HCT116 (cell line): ENCODE results near the gene COL5A2. TPM values are rescaled to one million over a fixed set of nuclear protein-coding genes. Genes with fewer than 3 reads are reported as not detected.

ENCODE experiments used
- ATAC-seq: fragments of 200-7000 bp; cut with Tn5 transposase; 2 replicates; pipeline ENCODE4 v1.9.1; 2020; ENCODE audit warnings: mild to moderate bottlenecking, moderate library complexity
- BruUV-seq: library from RNA; stranded (reverse); fragments of 400-500 nt; replicated peaks from 2 replicates; lab custom pipeline; 2021; lab: Mats Ljungman, UMichigan
- CTCF ChIA-PET: fragments of 300-600 bp; sonication (Branson Sonifier 250); formaldehyde crosslinking; loops from one replicate; lab custom pipeline; 2021; ENCODE audit warnings: antibody characterized with exemption; lab: Charles Lee
- POLR2A ChIA-PET: fragments of 300-600, 350-600 bp; sonication (Branson Sonifier 250); formaldehyde crosslinking; loops from one replicate; lab custom pipeline; 2021; ENCODE audit warnings: antibody characterized with exemption; lab: Charles Lee
- RAD21 ChIA-PET, 2 experiments: fragments of 300-600 bp; sonication (Branson Sonifier 250); formaldehyde crosslinking; loops; one replicate each; lab custom pipeline; 2023; ENCODE audit warnings: low total read pairs in 2 of 2; ENCODE audit not compliant: uncharacterized antibody in 2 of 2, unreplicated experiment in 2 of 2, low non-redundant PET in 1 of 2; lab: Charles Lee
- DNase-seq: peaks from one replicate; pipeline ENCODE4 v3.0.0-alpha.2; 2010; ENCODE audit warnings: low read depth, low spot score
- H2AFZ ChIP-seq: fragments of 200-600 bp; shearing (Covaris generic), sonication (generic); 2 replicates; pipeline ENCODE4 v1.6.1; 2017; ENCODE audit warnings: low read depth, mixed run types, mixed read lengths, antibody characterized with exemption, low read length; ENCODE audit not compliant: poor library complexity, severe bottlenecking
- H3K27ac ChIP-seq: 2 replicates; pipeline ENCODE4 v1.5.1; 2012; ENCODE audit warnings: low read depth, low read length
- H3K27me3 ChIP-seq: fragments of 200-600 bp; sonication (generic); 2 replicates; pipeline ENCODE4 v1.6.1; 2016; ENCODE audit warnings: mixed run types, low read length, mixed read lengths; ENCODE audit not compliant: insufficient read depth
- H3K36me3 ChIP-seq, 2 experiments: fragments of 200-500 bp in 1 of 2; fragments of 200-600 bp in 1 of 2; sonication (Bioruptor generic) in 1 of 2; sonication (generic) in 1 of 2; 2 replicates each; pipeline versions ENCODE4 v1.5.1 to v1.6.1; 2014 to 2016; ENCODE audit warnings: low read length in 2 of 2, inconsistent platforms in 1 of 2, mixed read lengths in 1 of 2, mixed run types in 1 of 2; ENCODE audit not compliant: insufficient read depth in 2 of 2, control insufficient read depth in 1 of 2
- H3K4me1 ChIP-seq, 2 experiments: fragments of 200-600 bp in 1 of 2; sonication (generic) in 1 of 2; 2 replicates each; pipeline versions ENCODE4 v1.5.1 to v1.6.1; 2012 to 2017; ENCODE audit warnings: low read length in 2 of 2, inconsistent platforms in 1 of 2, mild to moderate bottlenecking in 1 of 2, mixed read lengths in 1 of 2, mixed run types in 1 of 2, moderate library complexity in 1 of 2; ENCODE audit not compliant: insufficient read depth in 2 of 2, control insufficient read depth in 1 of 2
- H3K4me2 ChIP-seq: fragments of 200-600 bp; sonication (generic); 2 replicates; pipeline ENCODE4 v1.6.1; 2017; ENCODE audit warnings: mixed run types, low read length, mixed read lengths
- H3K4me3 ChIP-seq, 2 experiments: fragments of 200-600 bp in 1 of 2; sonication (generic) in 1 of 2; replicated peaks in 1 of 2; 2 replicates each; pipeline ENCODE4 v1.5.1; 2011 to 2016; ENCODE audit warnings: low read length in 2 of 2, control low read depth in 1 of 2, low read depth in 1 of 2, mild to moderate bottlenecking in 1 of 2, mixed read lengths in 1 of 2, mixed run types in 1 of 2
- H3K79me2 ChIP-seq: fragments of 200-600 bp; sonication (generic); 2 replicates; pipeline ENCODE4 v1.6.1; 2017; ENCODE audit warnings: mild to moderate bottlenecking, mixed run types, low read length, moderate library complexity, mixed read lengths; ENCODE audit not compliant: insufficient read depth
- H3K9ac ChIP-seq: fragments of 200-600 bp; sonication (generic); 2 replicates; pipeline ENCODE4 v1.6.1; 2016; ENCODE audit warnings: low read length, mixed read lengths
- H3K9me2 ChIP-seq: fragments of 200-600 bp; sonication (generic), shearing (Covaris generic); 2 replicates; pipeline ENCODE4 v1.6.1; 2017; ENCODE audit warnings: mixed run types, mild to moderate bottlenecking, moderate library complexity; ENCODE audit not compliant: insufficient read depth
- H3K9me3 ChIP-seq, 2 experiments: fragments of 200-500 bp in 1 of 2; fragments of 200-600 bp in 1 of 2; sonication (Bioruptor generic) in 1 of 2; sonication (generic) in 1 of 2; 2 replicates each; pipeline ENCODE4 v1.6.1; 2014 to 2017; ENCODE audit warnings: low read length in 2 of 2, mixed read lengths in 2 of 2, inconsistent platforms in 1 of 2, low read depth in 1 of 2, mild to moderate bottlenecking in 1 of 2, mixed run types in 1 of 2, moderate library complexity in 1 of 2; ENCODE audit not compliant: control insufficient read depth in 1 of 2, insufficient read depth in 1 of 2
- H4K20me1 ChIP-seq: fragments of 200-600 bp; sonication (generic), shearing (Covaris generic); 2 replicates; pipeline ENCODE4 v1.6.1; 2017; ENCODE audit warnings: mixed run types, mild to moderate bottlenecking, moderate library complexity; ENCODE audit not compliant: insufficient read depth
- CBX3 ChIP-seq: IDR thresholded peaks from 2 replicates; pipeline ENCODE4 v1.6.1; 2012; ENCODE audit warnings: low read depth
- EGR1 ChIP-seq: IDR thresholded peaks from 2 replicates; pipeline ENCODE4 v1.6.1; 2012; ENCODE audit warnings: low read depth
- ELF1 ChIP-seq: IDR thresholded peaks from 2 replicates; pipeline ENCODE4 v1.6.1; 2012; ENCODE audit warnings: low read depth, borderline replicate concordance
- EZH2 ChIP-seq: fragments of 200-600 bp; sonication (generic); IDR thresholded peaks from 2 replicates; pipeline ENCODE4 v1.6.1; 2017; ENCODE audit warnings: antibody characterized with exemption, mixed run types
- FOSL1 ChIP-seq: IDR thresholded peaks from 2 replicates; pipeline ENCODE4 v1.6.1; 2012; ENCODE audit warnings: low read depth
- JUND ChIP-seq: IDR thresholded peaks from 2 replicates; pipeline ENCODE4 v1.6.1; 2012
- POLR2A ChIP-seq: IDR thresholded peaks from 2 replicates; pipeline ENCODE4 v1.7.0; 2011; ENCODE audit warnings: borderline replicate concordance; ENCODE audit not compliant: insufficient read depth, insufficient read length; ENCODE audit errors: extremely low read depth
- POLR2AphosphoS5 ChIP-seq: IDR thresholded peaks from 2 replicates; pipeline ENCODE4 v1.6.1; 2011; ENCODE audit warnings: mild to moderate bottlenecking, low read depth, low read length, moderate library complexity
- RAD21 ChIP-seq: IDR thresholded peaks from 2 replicates; pipeline ENCODE4 v1.6.1; 2012; ENCODE audit warnings: low read depth, mild to moderate bottlenecking
- SIN3A ChIP-seq: IDR thresholded peaks from 2 replicates; pipeline ENCODE4 v1.6.1; 2012; ENCODE audit warnings: low read depth
- SP1 ChIP-seq: IDR thresholded peaks from 2 replicates; pipeline ENCODE4 v1.6.1; 2012; ENCODE audit warnings: low read depth
- SRF ChIP-seq: IDR thresholded peaks from 2 replicates; pipeline ENCODE4 v1.6.1; 2012; ENCODE audit warnings: low read depth
- TCF7L2 ChIP-seq: IDR thresholded peaks from 2 replicates; pipeline ENCODE4 v1.7.0; 2011; ENCODE audit warnings: borderline replicate concordance, inconsistent platforms; ENCODE audit not compliant: insufficient read depth, insufficient read length; ENCODE audit errors: extremely low read depth
- YY1 ChIP-seq: IDR thresholded peaks from 2 replicates; pipeline ENCODE4 v1.6.1; 2011; ENCODE audit warnings: low read length, low read depth, moderate library complexity, mild to moderate bottlenecking; ENCODE audit not compliant: insufficient replicate concordance; ENCODE audit errors: extremely low read depth
- ZFX ChIP-seq: fragments of 450-650 bp; IDR thresholded peaks from 2 replicates; pipeline ENCODE4 v1.6.1; 2017
- ZNF274 ChIP-seq: fragments of 200-500 bp; sonication (Bioruptor generic); IDR thresholded peaks from 2 replicates; pipeline ENCODE4 v1.6.1; 2014; ENCODE audit warnings: mild to moderate bottlenecking, low read depth, low read length, inconsistent platforms
- intact Hi-C: fragments of 100-400 bp; cut with micrococcal nuclease; formaldehyde crosslinking; loops from 2 replicates; pipeline ENCODE4 v1.10.0; 2022
- total RNA-seq: library from RNA; stranded (reverse); gene quantifications from one replicate; pipeline ENCODE4 v1.2.1, GENCODE V29; 2021; ENCODE audit not compliant: unreplicated experiment
- TF ChIP-seq, protein P1 (sequence below): IDR thresholded peaks from 2 replicates; pipeline ENCODE4 v1.6.1; 2011; ENCODE audit warnings: mild to moderate bottlenecking, low read length, moderate library complexity; ENCODE audit not compliant: insufficient replicate concordance; ENCODE audit errors: extremely low read depth
- TF ChIP-seq, protein P2 (sequence below): IDR thresholded peaks from 2 replicates; pipeline ENCODE4 v1.6.1; 2012
- TF ChIP-seq, protein P3 (sequence below), 3 experiments: fragments of 200-600 bp in 1 of 3; sonication (generic) in 1 of 3; IDR thresholded peaks in 2 of 3; conservative IDR thresholded peaks in 1 of 3; 2 replicates each; pipeline ENCODE4 v1.5.1; 2012 to 2017; ENCODE audit warnings: low read depth in 2 of 3, low read length in 2 of 3, antibody characterized with exemption in 1 of 3, borderline replicate concordance in 1 of 3, control low read depth in 1 of 3, mild to moderate bottlenecking in 1 of 3, mixed read lengths in 1 of 3, mixed run types in 1 of 3, moderate library complexity in 1 of 3; ENCODE audit not compliant: insufficient read depth in 1 of 3
- TF ChIP-seq, protein P4 (sequence below): IDR thresholded peaks from 2 replicates; pipeline ENCODE4 v1.6.1; 2012; ENCODE audit warnings: low read depth

COL5A2 gene
- total RNA-seq, 1 experiment from 2014 or later, result 2.3 TPM

DNA sequence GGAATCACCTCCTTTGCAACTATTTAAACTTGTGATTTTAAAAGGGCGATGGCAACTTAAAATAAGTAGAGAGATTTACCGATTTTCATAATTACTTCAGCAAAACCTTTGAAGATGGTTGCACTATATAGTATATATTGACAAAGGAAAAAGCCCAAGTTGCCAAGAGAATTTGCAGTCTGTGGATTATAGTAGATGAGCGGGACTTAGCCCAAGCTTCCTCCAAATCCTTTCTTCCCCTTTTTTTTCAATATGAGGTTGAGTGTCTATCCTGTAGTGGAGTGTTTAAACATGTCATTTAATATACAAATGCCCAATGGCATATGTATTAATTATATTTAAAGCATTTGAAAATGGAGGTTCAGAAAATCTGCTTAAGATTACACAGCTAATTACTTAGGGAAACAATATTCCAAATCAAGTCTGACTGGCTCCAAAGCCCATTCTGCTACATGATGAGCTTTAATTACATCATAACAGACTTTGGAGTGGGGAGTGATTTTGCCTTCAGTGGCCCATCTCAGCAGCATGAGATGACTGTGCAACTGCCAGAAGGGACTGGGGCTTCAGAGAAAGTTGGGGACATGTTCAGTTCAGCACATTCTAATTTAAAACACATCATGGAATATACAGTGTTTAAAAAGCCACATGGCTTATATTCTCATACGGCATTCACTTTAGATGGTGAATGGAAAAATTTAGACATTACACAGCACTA, 132.2 kb downstream of the COL5A2 start:
- BruUV-seq, result no TSS peak
- CTCF ChIA-PET, result no interaction called here
- Histone ChIP-seq H3K9ac (no peak overlapping the region), H4K20me1 (no peaks in the 10 kb centered on the region)
- no peak for TF ChIP-seq JUND
- TF ChIP-seq, protein P1, sequence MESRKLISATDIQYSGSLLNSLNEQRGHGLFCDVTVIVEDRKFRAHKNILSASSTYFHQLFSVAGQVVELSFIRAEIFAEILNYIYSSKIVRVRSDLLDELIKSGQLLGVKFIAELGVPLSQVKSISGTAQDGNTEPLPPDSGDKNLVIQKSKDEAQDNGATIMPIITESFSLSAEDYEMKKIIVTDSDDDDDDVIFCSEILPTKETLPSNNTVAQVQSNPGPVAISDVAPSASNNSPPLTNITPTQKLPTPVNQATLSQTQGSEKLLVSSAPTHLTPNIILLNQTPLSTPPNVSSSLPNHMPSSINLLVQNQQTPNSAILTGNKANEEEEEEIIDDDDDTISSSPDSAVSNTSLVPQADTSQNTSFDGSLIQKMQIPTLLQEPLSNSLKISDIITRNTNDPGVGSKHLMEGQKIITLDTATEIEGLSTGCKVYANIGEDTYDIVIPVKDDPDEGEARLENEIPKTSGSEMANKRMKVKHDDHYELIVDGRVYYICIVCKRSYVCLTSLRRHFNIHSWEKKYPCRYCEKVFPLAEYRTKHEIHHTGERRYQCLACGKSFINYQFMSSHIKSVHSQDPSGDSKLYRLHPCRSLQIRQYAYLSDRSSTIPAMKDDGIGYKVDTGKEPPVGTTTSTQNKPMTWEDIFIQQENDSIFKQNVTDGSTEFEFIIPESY, result no peak
- no peak for TF ChIP-seq RAD21
- TF ChIP-seq FOSL1, result no peak
- TF ChIP-seq POLR2A, result no peak
- no peak for TF ChIP-seq ZNF274
- TF ChIP-seq SP1, result no peak
- no peak for TF ChIP-seq ELF1
- TF ChIP-seq YY1, result no peak
- TF ChIP-seq, protein P2, sequence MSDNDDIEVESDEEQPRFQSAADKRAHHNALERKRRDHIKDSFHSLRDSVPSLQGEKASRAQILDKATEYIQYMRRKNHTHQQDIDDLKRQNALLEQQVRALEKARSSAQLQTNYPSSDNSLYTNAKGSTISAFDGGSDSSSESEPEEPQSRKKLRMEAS, result no peak
- TF ChIP-seq, protein P3, sequence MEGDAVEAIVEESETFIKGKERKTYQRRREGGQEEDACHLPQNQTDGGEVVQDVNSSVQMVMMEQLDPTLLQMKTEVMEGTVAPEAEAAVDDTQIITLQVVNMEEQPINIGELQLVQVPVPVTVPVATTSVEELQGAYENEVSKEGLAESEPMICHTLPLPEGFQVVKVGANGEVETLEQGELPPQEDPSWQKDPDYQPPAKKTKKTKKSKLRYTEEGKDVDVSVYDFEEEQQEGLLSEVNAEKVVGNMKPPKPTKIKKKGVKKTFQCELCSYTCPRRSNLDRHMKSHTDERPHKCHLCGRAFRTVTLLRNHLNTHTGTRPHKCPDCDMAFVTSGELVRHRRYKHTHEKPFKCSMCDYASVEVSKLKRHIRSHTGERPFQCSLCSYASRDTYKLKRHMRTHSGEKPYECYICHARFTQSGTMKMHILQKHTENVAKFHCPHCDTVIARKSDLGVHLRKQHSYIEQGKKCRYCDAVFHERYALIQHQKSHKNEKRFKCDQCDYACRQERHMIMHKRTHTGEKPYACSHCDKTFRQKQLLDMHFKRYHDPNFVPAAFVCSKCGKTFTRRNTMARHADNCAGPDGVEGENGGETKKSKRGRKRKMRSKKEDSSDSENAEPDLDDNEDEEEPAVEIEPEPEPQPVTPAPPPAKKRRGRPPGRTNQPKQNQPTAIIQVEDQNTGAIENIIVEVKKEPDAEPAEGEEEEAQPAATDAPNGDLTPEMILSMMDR (IDR thresholded peaks at IDR 0.05 in 2 of 3, conservative IDR thresholded peaks at IDR 0.05 in 1 of 3; ENCODE audit: borderline replicate concordance in 1 of 3, insufficient read depth in 1 of 3, low read depth in 2 of 3, low read length in 2 of 3), result no peak
- no peak for TF ChIP-seq EGR1
- TF ChIP-seq SIN3A, result no peak
- TF ChIP-seq SRF, result no peak
- TF ChIP-seq, protein P4, sequence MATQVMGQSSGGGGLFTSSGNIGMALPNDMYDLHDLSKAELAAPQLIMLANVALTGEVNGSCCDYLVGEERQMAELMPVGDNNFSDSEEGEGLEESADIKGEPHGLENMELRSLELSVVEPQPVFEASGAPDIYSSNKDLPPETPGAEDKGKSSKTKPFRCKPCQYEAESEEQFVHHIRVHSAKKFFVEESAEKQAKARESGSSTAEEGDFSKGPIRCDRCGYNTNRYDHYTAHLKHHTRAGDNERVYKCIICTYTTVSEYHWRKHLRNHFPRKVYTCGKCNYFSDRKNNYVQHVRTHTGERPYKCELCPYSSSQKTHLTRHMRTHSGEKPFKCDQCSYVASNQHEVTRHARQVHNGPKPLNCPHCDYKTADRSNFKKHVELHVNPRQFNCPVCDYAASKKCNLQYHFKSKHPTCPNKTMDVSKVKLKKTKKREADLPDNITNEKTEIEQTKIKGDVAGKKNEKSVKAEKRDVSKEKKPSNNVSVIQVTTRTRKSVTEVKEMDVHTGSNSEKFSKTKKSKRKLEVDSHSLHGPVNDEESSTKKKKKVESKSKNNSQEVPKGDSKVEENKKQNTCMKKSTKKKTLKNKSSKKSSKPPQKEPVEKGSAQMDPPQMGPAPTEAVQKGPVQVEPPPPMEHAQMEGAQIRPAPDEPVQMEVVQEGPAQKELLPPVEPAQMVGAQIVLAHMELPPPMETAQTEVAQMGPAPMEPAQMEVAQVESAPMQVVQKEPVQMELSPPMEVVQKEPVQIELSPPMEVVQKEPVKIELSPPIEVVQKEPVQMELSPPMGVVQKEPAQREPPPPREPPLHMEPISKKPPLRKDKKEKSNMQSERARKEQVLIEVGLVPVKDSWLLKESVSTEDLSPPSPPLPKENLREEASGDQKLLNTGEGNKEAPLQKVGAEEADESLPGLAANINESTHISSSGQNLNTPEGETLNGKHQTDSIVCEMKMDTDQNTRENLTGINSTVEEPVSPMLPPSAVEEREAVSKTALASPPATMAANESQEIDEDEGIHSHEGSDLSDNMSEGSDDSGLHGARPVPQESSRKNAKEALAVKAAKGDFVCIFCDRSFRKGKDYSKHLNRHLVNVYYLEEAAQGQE, result no peak
- no peak for TF ChIP-seq CBX3
- TF ChIP-seq ZFX, result no peak
- no peak for TF ChIP-seq EZH2
- TF ChIP-seq TCF7L2, result no peak
- no peak for TF ChIP-seq POLR2AphosphoS5
- TF ChIP-seq, all 23 proteins: peak for 0
- Histone ChIP-seq H3K9me2 (no peaks in the 10 kb centered on the region; the same call in 1 of the 2 replicates), H3K36me3 (no peaks in the 10 kb centered on the region), H3K79me2 (no peaks in the 10 kb centered on the region), H3K9me3 (no peaks in the 10 kb centered on the region), H2AFZ (no peak overlapping the region), H3K4me2 (no peak overlapping the region), H3K27ac (no peak overlapping the region), H3K27me3 (no peaks in the 10 kb centered on the region), H3K4me1 (no peaks in the 10 kb centered on the region), H3K4me3 (no peak overlapping the region)
- RAD21 ChIA-PET, result no interaction called here
- no peak for ATAC-seq
- no peak for DNase-seq
- POLR2A ChIA-PET, result no interaction called here
- intact Hi-C loops, result no loop called here
